ENCODE results near the gene LHX6.

DNA sequence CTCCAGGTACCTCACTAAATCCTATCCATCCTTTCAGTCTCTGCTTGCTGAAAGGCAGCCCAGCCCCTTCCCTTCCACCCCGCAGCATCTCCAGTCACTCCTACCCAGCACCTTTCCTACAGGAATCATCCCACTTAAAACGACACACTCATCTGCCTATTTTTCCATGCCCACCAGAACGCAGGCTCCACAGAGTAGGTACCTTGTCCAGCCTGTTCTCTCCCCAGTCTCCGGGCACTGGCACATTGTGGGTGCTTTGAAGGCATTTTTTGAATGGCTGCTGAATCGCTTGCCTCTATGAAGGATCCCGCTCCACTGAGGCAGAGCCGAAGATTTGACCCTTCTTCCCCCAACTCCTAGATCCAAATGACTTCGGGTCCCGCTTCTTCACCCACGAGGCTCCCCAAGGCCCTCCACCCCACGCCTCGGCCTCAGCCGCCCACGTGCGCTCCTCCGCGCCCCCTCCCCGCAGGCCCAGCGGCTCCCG lies 15.6 kb downstream of the LHX6 start:
- TF ChIP-seq, protein P1, sequence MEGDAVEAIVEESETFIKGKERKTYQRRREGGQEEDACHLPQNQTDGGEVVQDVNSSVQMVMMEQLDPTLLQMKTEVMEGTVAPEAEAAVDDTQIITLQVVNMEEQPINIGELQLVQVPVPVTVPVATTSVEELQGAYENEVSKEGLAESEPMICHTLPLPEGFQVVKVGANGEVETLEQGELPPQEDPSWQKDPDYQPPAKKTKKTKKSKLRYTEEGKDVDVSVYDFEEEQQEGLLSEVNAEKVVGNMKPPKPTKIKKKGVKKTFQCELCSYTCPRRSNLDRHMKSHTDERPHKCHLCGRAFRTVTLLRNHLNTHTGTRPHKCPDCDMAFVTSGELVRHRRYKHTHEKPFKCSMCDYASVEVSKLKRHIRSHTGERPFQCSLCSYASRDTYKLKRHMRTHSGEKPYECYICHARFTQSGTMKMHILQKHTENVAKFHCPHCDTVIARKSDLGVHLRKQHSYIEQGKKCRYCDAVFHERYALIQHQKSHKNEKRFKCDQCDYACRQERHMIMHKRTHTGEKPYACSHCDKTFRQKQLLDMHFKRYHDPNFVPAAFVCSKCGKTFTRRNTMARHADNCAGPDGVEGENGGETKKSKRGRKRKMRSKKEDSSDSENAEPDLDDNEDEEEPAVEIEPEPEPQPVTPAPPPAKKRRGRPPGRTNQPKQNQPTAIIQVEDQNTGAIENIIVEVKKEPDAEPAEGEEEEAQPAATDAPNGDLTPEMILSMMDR (conservative IDR thresholded peaks at IDR 0.05; ENCODE audit: low read depth, low read length): no peak
- no peak for TF ChIP-seq EZH2phosphoT487 (IDR thresholded peaks at IDR 0.05; ENCODE audit: borderline replicate concordance, low read length)
- no peak for TF ChIP-seq EZH2 (IDR thresholded peaks at IDR 0.05; ENCODE audit: low read length, unreplicated experiment)
